Measurements from ENCODE around the gene ZNF664.

The ZNF664 gene

DNA sequence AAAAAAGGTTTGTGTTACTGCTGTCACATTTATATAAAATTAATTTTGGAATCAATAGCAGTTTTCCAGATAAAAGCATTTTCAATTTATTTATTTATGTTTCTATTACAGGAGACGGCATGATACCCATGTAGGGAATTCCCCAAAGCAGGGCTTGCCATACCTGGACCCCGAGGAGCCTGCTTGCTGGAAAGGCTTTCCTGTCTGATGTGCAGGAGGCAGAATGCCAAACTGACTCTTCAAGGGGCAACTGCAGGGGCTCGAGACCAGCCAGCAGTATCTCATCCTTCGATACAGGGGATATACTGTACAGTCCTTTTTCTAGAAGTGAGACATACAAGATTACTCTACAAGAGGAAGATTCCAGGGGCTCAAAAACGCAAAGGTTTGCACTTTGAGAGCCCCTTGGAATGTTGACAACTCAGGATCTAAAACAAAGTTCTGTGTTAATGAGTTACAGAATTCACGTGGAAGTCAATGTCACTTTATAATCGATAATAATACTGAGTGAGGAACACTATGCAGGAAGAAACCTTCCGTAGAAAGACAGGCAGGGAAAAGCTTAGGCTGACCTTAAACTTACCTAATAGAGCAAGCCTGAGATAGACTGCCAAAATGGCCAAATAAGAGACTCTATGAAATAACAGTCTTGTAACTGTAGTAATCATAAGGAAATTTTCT lies 38.6 kb downstream of the ZNF664 start:
- H3K27ac ChIP-seq: no peak overlapping the region
- no peak for DNase-seq (ENCODE audit: low spot score)
- POLR2A ChIA-PET (ENCODE audit: low non-redundant PET): no interaction called here
- CTCF ChIA-PET: interaction anchor here (0.7 to 1.0 kb wide), 3 partner anchors 10 to 191 kb away, joined by 3 to 4 read pairs (median 3); no protein-coding TSS in a partner anchor
- TF ChIP-seq, protein P1, sequence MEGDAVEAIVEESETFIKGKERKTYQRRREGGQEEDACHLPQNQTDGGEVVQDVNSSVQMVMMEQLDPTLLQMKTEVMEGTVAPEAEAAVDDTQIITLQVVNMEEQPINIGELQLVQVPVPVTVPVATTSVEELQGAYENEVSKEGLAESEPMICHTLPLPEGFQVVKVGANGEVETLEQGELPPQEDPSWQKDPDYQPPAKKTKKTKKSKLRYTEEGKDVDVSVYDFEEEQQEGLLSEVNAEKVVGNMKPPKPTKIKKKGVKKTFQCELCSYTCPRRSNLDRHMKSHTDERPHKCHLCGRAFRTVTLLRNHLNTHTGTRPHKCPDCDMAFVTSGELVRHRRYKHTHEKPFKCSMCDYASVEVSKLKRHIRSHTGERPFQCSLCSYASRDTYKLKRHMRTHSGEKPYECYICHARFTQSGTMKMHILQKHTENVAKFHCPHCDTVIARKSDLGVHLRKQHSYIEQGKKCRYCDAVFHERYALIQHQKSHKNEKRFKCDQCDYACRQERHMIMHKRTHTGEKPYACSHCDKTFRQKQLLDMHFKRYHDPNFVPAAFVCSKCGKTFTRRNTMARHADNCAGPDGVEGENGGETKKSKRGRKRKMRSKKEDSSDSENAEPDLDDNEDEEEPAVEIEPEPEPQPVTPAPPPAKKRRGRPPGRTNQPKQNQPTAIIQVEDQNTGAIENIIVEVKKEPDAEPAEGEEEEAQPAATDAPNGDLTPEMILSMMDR (conservative IDR thresholded peaks at IDR 0.05; ENCODE audit: low read depth): no peak

DNA sequence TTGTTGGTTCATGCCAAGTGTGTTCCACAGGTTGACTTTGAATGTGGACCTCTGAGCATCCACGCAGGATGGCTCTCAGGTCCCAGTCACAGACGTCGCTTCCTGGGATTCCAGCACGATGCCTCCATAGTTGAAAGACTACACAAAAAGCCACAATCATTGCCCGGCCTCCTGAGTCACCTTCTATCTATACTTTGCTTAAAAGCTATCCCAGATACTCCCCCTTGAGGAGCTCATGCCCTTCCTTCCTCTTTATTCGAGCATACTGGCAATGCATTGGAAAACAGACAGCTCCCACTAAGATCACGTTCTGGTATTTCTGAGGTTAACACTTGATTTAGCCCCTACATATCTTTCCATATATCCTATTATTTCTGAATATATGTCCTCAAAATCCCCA lies 40.1 kb downstream of the ZNF664 start:
- TF ChIP-seq, protein P1 (conservative IDR thresholded peaks at IDR 0.05; ENCODE audit: low read depth): no peak
- CTCF ChIA-PET: no interaction called here
- H3K27ac ChIP-seq: no peak overlapping the region
- POLR2A ChIA-PET (ENCODE audit: low non-redundant PET): no interaction called here
- no peak for DNase-seq (ENCODE audit: low spot score)

DNA sequence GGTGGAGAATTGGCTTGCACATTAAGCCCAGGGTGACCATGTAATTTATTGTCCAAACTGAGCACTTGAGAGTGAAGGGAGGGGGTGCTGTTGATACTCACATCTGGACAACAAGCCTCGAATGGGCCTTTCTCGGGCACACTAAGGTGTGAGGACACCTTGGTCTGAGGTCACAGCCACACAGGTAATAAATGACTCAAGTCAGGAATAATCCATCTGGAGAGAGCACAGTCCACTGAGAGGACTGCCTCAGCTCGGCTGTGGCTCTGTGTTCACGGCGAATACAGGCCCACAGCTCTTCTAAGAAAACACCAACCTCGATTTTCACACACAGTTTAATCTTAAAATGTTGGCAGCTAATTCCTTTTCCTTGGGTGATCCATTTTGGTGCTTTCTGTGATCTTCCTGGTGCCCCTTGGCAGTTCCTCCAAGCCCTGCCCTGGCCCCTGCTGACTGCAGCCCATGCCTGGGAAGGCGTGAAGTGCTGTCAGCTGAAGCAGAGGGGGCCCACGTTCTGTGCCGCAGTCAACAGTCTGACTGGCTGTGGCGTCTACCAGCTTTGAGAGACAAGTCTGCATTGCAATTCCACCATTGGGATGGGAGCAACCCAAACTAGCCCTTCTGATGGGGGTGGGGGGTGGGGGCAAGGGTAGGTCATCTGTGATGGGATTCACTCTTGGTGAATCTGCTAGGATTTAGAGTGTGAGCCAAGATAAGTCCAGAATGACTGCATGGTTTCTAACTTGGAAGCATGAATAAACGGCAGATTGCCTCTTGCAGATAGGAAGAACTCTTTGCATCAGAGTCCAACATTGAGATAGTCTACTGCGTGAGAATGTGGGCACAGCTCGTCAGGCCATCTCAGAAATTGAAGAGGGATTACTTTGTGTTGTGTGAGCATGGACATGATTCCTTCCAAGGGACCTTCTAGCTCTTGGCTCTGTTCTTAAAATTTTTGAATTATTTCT lies 42.8 kb downstream of the ZNF664 start:
- ChIA-PET CTCF (interaction anchor here (0.7 kb wide), 3 partner anchors 9 to 48 kb away, joined by 3 to 4 read pairs (median 3); no protein-coding TSS in a partner anchor), POLR2A (ENCODE audit: low non-redundant PET) (no interaction called here)
- TF ChIP-seq, protein P1 (conservative IDR thresholded peaks at IDR 0.05; ENCODE audit: low read depth): no peak
- H3K27ac ChIP-seq: no peak overlapping the region
- no peak for DNase-seq (ENCODE audit: low spot score)

GRCh38 chr12:124017064-124017463 lies 44.0 kb downstream of the ZNF664 start:
- POLR2A ChIA-PET (ENCODE audit: low non-redundant PET): no interaction called here
- CTCF ChIA-PET: interaction anchor here (0.6 kb wide), 2 partner anchors 31 to 239 kb away, joined by 3 to 6 read pairs; no protein-coding TSS in a partner anchor
- no peak overlapping the region for H3K27ac ChIP-seq
- TF ChIP-seq, protein P1 (conservative IDR thresholded peaks at IDR 0.05; ENCODE audit: low read depth): no peak
- DNase-seq (ENCODE audit: low spot score): no peak

- TF ChIP-seq, protein P1 (conservative IDR thresholded peaks at IDR 0.05; ENCODE audit: low read depth): no peak
- ChIA-PET CTCF (no interaction called here), POLR2A (ENCODE audit: low non-redundant PET) (no interaction called here)
- no peak for DNase-seq (ENCODE audit: low spot score)
- no peak overlapping the region for H3K27ac ChIP-seq
Measured at GRCh38 chr12:124018539-124018938, 45.5 kb downstream of the ZNF664 start.

GRCh38 chr12:124019115-124019514 lies 46.1 kb downstream of the ZNF664 start:
- no peak overlapping the region for H3K27ac ChIP-seq
- no peak for DNase-seq (ENCODE audit: low spot score)
- CTCF ChIA-PET: no interaction called here

More at GRCh38 chr12:124019115-124019514, 46.1 kb downstream of the ZNF664 start:
- TF ChIP-seq, protein P1 (conservative IDR thresholded peaks at IDR 0.05; ENCODE audit: low read depth): no peak
- POLR2A ChIA-PET (ENCODE audit: low non-redundant PET): no interaction called here

Data from RWPE1 (cell line).